LNCAP (cell line): Measurements from ENCODE around the gene EIF4B.

Experiments used
- CTCF ChIP-seq: fragments of 450-650 bp; IDR thresholded peaks from 2 replicates; pipeline ENCODE4 v1.5.1; 2017; ENCODE audit warnings: mild to moderate bottlenecking

EIF4B gene

GRCh38 chr12:53049571-53050318 is 43.5 kb downstream of the EIF4B start, which contains the start of gene TNS2:
Gene TNS2, plus strand, starts transcription at chr12:53050065. Its CDS starts 121 bp downstream, at chr12:53050186.
- no peak for TF ChIP-seq CTCF

- no peak for TF ChIP-seq CTCF
Measured at GRCh38 chr12:53050426-53051057, 44.3 kb downstream of the EIF4B start.

GRCh38 chr12:53051058-53051880 is 45.0 kb downstream of the EIF4B start:
- no peak for TF ChIP-seq CTCF

- TF ChIP-seq CTCF: no peak
Measured at GRCh38 chr12:53051881-53052412, 45.7 kb downstream of the EIF4B start.

GRCh38 chr12:53052419-53053217 is 46.4 kb downstream of the EIF4B start:
- no peak for TF ChIP-seq CTCF

- TF ChIP-seq CTCF: peak; percentile 91
Measured at GRCh38 chr12:53053218-53054111, 47.2 kb downstream of the EIF4B start.
